Activated naive CD8-positive, alpha-beta T cell treated with anti-CD3 and anti-CD28 coated beads, Interleukin-2, amount 10 ng/mL, durations not matched to agents 7 days and 5 days (primary cell): ENCODE results near the gene IQSEC3. TPM values are rescaled to one million over a fixed set of nuclear protein-coding genes. Genes with fewer than 3 reads are reported as not detected.
A peak's percentile ranks its signal among the peaks of the same experiment; 100 is the strongest.
"Not testable (repeated sequence)": the region's sequence is repeated elsewhere in the genome, so short reads cannot be mapped to it uniquely, and the experiment has no call there.

Source experiments
- ATAC-seq: fragments of 150-1000 bp; cut with Tn5 transposase; one replicate; pipeline ENCODE4 v1.10.0; 2021; ENCODE audit warnings: low read depth, moderate library complexity
- POLR2A ChIA-PET: fragments of 350-600 bp; sonication (Branson Sonifier 250); formaldehyde crosslinking; loops from one replicate; lab custom pipeline; 2021; ENCODE audit warnings: antibody characterized with exemption; lab: Charles Lee
- DNase-seq: peaks from one replicate; pipeline ENCODE4 v3.0.0; 2021
- H3K27ac Mint-ChIP-seq: one replicate; pipeline ENCODE4 v1.8.0; 2022; ENCODE audit warnings: mild to moderate bottlenecking, mixed read lengths
- H3K27me3 Mint-ChIP-seq: one replicate; pipeline ENCODE4 v1.8.0; 2022; ENCODE audit warnings: mild to moderate bottlenecking, moderate library complexity, mixed read lengths
- H3K36me3 Mint-ChIP-seq: one replicate; pipeline ENCODE4 v1.8.0; 2021; ENCODE audit warnings: mild to moderate bottlenecking, mixed read lengths
- H3K4me1 Mint-ChIP-seq: one replicate; pipeline ENCODE4 v1.8.0; 2021; ENCODE audit warnings: mixed read lengths
- H3K4me3 Mint-ChIP-seq: one replicate; pipeline ENCODE4 v1.8.0; 2022; ENCODE audit warnings: mild to moderate bottlenecking, moderate library complexity, mixed read lengths
- H3K9me3 Mint-ChIP-seq: one replicate; pipeline ENCODE4 v1.8.0; 2021; ENCODE audit warnings: mixed read lengths
- total RNA-seq, 2 experiments: library from RNA; stranded (reverse); gene quantifications; one replicate each; pipeline ENCODE4 v1.2.3, GENCODE V29; 2021

IQSEC3 gene
- total RNA-seq, 2 experiments from 2014 or later: 7.3 to 8.0 TPM

DNA sequence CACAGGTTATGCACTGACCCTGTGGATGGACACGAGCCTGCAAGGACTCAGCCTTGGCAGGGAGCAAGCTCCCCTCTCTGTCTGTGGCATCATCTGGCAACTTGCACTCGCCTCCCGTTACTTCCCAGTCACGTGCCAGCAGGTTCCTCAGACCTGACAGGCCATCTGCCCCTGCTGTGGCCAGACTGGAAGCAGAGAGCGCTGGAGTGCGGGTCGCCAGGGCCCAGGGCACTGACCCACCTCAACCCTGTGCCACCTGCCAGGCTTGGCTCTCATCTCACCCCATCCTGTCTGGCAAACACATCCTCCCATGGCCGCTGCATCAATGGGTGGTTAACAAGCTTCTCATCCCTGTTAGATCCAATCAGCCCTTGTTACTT, 119.0 kb downstream of the IQSEC3 start:
- POLR2A ChIA-PET: no interaction called here
- H3K27ac Mint-ChIP-seq: no peak overlapping the region
- H3K4me3 Mint-ChIP-seq: no peak overlapping the region
- DNase-seq: no peak
- peaks cover 11% of the 10 kb centered on the region for H3K27me3 Mint-ChIP-seq
- H3K4me1 Mint-ChIP-seq: peaks cover 5% of the 10 kb centered on the region
- no peaks in the 10 kb centered on the region for H3K9me3 Mint-ChIP-seq
- ATAC-seq: no peak
- no peaks in the 10 kb centered on the region for H3K36me3 Mint-ChIP-seq

DNA sequence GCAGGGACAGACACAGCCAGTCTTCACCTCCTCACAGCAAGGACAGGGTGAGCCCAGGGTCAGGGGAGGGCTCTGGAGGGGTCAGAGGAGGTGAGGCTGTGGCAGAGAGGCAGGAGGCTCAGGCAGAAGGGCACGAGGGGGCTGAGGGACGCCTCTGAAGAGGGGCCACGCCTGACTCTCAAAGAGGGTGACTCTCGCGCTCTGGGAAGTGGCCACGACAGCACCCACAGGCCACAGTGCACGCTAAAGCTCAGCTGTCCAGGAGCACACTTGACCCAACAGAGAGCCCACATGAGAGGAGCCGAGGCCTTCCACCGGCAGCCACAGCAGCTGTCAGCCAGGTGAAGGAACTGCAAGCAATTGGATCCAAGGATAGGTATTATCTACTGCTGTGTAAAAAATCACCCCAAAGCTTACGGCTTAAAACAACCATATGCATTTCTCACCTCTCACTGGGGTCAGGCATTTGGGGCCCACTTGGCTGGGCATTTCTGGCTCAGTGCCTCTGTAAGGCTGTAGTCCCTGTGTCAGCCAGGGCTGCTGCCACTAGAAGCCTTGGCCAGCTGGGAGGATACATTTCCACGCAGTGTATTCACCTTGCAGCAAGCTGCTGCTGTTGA, 119.5 kb downstream of the IQSEC3 start:
- Mint-ChIP-seq H3K9me3 (no peaks in the 10 kb centered on the region), H3K27ac (no peak overlapping the region), H3K36me3 (no peaks in the 10 kb centered on the region), H3K4me1 (peaks cover 3% of the 10 kb centered on the region), H3K4me3 (no peak overlapping the region), H3K27me3 (peaks cover 11% of the 10 kb centered on the region)
- DNase-seq (no peak), ATAC-seq (no peak)
- POLR2A ChIA-PET: no interaction called here

DNA sequence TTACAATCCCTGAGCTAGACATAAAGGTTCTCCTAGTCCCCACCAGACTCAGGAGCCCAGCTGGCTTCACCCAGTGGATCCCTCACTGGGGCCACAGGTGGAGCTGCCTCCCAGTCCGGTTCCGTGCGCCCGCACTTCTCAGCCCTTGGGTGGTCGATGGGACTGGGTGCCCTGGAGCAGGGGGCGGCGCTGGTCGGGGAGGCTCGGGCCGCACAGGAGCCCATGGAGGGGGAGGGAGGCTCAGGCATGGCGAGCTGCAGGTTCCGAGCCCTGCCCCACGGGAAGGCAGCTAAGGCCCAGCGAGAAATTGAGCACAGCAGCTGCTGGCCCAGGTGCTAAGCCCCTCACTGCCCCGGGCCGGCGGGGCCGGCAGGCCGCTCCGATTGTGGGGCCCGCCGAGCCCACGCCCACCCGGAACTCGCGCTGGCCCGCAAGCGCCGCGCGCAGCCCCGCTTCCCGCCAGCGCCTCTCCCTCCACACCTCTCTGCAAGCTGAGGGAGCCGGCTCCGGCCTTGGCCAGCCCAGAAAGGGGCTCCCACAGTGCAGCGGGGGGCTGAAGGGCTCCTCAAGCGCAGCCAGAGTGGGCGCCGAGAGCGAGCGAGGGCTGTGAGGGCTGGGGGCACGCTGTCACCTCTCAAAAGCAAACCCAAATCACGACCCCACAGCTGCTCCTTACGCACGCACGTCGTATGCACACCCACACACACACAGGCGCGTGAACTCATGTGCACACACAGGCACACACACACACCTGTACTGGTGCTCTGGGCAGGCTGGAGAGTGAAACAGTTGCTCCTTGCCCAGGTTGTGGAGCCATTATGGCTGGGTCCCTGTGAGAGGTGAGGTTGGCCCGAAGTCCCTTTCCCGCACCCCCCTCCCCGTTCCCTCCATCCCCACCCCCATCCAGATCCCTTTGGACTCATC, 121.7 kb downstream of the IQSEC3 start:
- H3K27me3 Mint-ChIP-seq, H3K4me1 Mint-ChIP-seq, H3K9me3 Mint-ChIP-seq, POLR2A ChIA-PET, H3K36me3 Mint-ChIP-seq, DNase-seq, H3K27ac Mint-ChIP-seq: not testable (repeated sequence)
- peak; percentile 9 for ATAC-seq
- peak overlapping the region; percentile 79 for H3K4me3 Mint-ChIP-seq

DNA sequence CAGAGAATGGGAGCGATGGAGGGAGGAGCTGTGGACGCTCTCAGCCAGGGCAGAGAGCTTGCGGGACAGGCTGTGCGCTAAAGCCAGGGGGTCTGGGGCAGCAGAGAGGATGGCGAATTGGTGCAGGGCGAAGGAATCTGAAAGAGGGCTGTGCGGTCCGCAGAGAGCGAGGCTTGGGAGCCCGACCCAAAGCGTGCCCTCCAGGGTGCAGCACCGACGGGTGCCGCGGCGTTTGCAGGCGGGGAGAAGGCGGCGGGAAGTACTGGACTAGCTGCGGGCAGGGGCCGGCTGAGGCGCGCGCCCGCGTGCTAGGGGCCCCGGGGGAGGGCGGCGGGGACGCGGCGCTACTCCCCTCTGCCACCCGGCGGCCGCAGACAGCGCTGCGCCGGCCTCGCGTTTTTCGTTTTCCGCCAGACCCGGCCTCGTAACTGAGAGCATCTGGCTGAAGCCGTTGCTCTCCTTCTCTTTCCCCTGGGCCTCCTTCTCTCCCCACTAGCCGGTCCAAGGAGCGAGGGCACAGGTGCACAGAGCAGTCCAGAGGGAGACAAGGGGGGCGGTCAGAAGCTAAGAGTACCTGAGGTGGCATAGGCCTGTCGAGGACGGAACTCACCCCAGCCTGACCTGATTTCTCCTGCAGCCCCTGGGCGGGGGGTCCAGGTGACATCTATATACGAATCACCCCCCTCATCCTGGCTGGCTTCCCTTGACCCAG, 122.5 kb downstream of the IQSEC3 start:
- Mint-ChIP-seq H3K4me1 (peaks cover 3% of the 10 kb centered on the region), H3K27me3 (peaks cover 4% of the 10 kb centered on the region), H3K36me3 (no peaks in the 10 kb centered on the region), H3K9me3 (no peaks in the 10 kb centered on the region), H3K4me3 (peak overlapping the region; percentile 79), H3K27ac (no peak overlapping the region)
- peak; percentile 88 for ATAC-seq
- POLR2A ChIA-PET: no interaction called here
- peak; percentile 72 for DNase-seq

DNA sequence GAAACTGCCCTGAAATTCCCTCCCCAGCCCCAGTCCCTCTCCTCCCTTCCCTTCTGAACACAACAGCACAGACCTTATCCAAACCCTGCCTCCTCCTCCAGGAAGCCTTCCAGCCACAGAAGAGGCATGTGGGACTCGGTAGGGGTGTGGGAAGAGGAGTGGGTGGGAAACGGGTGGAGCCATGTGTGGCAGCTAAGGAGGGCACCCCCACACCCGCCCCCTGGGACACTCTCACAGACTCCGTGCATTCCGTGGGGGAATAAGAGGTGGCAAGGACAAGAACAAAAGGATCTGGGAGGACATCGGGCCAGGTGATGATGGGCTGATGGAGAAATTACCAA, 123.0 kb downstream of the IQSEC3 start:
- Mint-ChIP-seq H3K9me3 (no peaks in the 10 kb centered on the region), H3K27ac (no peak overlapping the region), H3K36me3 (no peaks in the 10 kb centered on the region), H3K4me3 (no peak overlapping the region), H3K4me1 (peaks cover 3% of the 10 kb centered on the region), H3K27me3 (peaks cover 4% of the 10 kb centered on the region)
- ATAC-seq: no peak
- POLR2A ChIA-PET: no interaction called here
- no peak for DNase-seq

DNA sequence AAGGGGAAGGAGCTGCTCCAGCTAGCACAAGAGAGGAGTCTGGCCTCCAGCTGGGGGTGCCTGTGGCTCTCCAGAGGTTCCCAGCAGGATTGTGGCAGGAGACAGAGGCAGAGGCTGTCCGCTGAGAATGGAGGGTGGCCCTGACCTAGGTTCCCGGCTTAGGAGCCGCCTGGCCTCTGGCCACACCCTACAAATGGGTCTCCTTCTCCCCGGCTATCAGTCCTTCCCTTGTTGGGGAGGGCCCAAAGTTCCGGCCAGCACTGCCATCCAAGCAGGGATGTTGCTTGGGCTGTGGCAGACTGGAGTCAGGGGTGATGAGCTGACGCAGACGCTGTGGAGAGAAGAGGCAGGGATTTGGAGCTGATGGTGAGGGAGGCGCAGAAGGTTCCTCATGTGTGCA, 124.3 kb downstream of the IQSEC3 start:
- Mint-ChIP-seq H3K27ac (no peak overlapping the region), H3K4me1 (peaks cover 1% of the 10 kb centered on the region), H3K9me3 (no peaks in the 10 kb centered on the region), H3K36me3 (no peaks in the 10 kb centered on the region), H3K27me3 (peaks cover 4% of the 10 kb centered on the region), H3K4me3 (no peak overlapping the region)
- POLR2A ChIA-PET: no interaction called here
- ATAC-seq (no peak), DNase-seq (no peak)

DNA sequence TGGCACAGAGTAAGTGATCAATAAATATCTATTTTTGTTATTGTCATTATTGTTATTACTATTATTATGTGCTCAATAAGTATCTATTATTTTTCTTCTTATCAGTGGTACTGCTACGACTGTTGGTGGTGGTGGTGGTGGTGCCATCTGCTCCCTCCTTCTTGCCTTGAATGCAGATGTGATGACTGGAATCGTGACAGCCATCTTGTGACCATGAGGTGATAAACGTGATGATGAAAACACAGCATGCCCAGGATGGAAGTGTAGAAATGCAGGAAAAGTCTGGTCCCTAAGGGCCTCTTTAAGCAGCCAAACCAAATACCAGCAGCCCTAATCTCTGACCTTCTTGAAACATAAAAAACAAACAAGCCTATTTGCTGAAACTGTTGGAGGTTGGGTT, 125.0 kb downstream of the IQSEC3 start:
- POLR2A ChIA-PET: no interaction called here
- Mint-ChIP-seq H3K4me3 (no peak overlapping the region), H3K4me1 (peaks cover 1% of the 10 kb centered on the region), H3K9me3 (no peaks in the 10 kb centered on the region), H3K36me3 (no peaks in the 10 kb centered on the region), H3K27me3 (peaks cover 4% of the 10 kb centered on the region), H3K27ac (no peak overlapping the region)
- ATAC-seq (no peak), DNase-seq (no peak)

DNA sequence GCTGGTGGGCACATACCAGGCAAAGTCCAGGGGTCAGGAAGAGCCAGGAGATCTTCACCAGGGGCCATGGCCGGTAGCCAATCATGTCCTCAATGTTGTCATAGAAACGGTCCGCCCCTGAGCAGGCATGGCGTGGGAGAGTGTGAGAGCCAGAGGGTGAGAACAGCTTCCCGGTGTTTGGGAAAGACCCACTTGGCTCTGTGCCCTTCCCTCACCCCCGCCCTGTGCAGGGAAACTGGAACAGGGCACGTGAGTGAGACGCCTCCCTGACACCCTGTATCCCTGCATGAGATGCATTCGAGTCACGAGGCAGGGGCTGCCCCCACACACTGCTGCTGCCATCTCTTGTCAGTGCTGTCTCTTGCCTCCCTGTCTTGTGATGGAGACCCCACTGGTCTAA, 126.7 kb downstream of the IQSEC3 start:
- no peak for DNase-seq
- ATAC-seq: no peak
- H3K9me3 Mint-ChIP-seq: no peaks in the 10 kb centered on the region
- peaks cover 1% of the 10 kb centered on the region for H3K4me1 Mint-ChIP-seq
- POLR2A ChIA-PET: no interaction called here
- no peaks in the 10 kb centered on the region for H3K36me3 Mint-ChIP-seq
- peaks cover 4% of the 10 kb centered on the region for H3K27me3 Mint-ChIP-seq
- no peak overlapping the region for H3K4me3 Mint-ChIP-seq
- no peak overlapping the region for H3K27ac Mint-ChIP-seq

DNA sequence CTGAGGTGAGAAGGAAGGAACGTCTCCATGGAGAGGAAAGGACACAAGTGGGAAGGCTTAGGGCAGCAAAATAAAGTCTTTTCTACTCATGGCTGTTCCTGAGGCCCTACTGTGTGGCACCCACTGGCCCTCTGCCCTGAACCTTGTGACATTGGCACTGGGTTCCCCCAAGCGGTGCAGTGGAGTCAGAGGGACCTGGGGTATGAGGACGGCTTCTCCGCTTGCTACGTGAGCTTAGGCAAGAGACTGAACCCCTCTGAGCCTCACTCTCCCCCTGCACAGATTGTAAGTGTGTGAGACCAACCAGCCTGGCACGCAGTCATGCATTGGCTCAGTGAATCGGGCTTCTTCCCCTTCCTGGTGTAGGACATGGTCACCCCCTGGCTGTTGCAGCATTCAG, 127.7 kb downstream of the IQSEC3 start:
- POLR2A ChIA-PET: no interaction called here
- Mint-ChIP-seq H3K36me3 (no peaks in the 10 kb centered on the region), H3K4me1 (no peaks in the 10 kb centered on the region), H3K27me3 (peaks cover 6% of the 10 kb centered on the region), H3K27ac (no peak overlapping the region), H3K4me3 (no peak overlapping the region), H3K9me3 (no peaks in the 10 kb centered on the region)
- ATAC-seq (no peak), DNase-seq (no peak)

DNA sequence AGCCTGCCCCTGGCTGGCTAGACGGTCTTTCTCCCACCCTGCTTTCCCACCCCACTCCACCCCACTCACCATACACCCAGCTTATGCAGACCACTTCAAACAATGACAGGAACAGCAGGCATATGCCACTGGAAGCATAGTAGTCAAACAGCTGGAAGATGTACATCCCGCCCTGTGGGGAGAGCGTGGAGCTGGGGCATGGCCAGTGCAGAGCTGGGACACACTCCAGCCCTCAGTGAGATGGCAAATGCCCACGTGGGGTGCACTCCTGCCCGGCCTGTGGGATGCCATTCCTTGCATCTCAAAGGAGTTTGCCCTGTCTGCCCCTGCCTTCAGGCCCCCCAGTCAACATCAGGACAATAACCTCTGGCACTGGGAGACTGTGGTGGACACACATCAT, 128.6 kb downstream of the IQSEC3 start:
- Mint-ChIP-seq H3K27ac (no peak overlapping the region), H3K9me3 (no peaks in the 10 kb centered on the region), H3K36me3 (no peaks in the 10 kb centered on the region), H3K27me3 (peaks cover 5% of the 10 kb centered on the region), H3K4me3 (no peak overlapping the region), H3K4me1 (no peaks in the 10 kb centered on the region)
- DNase-seq (no peak), ATAC-seq (no peak)
- POLR2A ChIA-PET: no interaction called here

DNA sequence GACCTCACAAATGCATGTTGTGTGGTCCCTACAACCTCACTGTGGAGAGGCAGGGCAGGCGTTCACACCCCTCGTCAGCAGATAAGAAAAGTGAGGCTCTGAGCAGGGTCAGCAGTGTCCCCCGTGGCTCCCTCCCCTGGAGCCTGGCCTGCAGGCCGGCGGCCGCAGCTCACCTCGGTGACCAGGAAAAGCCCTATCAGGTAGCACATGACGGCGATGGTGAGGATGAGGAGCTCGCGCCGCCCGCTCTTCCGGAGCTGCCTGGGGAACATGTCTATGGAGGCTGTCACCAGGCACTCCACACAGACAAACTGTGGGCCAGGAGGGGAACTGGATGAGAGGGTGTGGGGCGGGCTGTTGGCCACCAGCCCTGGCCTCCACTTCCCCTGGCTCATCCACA, 129.4 kb downstream of the IQSEC3 start:
- H3K27me3 Mint-ChIP-seq: peaks cover 6% of the 10 kb centered on the region
- ATAC-seq (no peak), DNase-seq (no peak)
- no peak overlapping the region for H3K4me3 Mint-ChIP-seq
- H3K9me3 Mint-ChIP-seq: no peaks in the 10 kb centered on the region
- POLR2A ChIA-PET: no interaction called here
- no peak overlapping the region for H3K27ac Mint-ChIP-seq
- H3K36me3 Mint-ChIP-seq: no peaks in the 10 kb centered on the region
- no peaks in the 10 kb centered on the region for H3K4me1 Mint-ChIP-seq

DNA sequence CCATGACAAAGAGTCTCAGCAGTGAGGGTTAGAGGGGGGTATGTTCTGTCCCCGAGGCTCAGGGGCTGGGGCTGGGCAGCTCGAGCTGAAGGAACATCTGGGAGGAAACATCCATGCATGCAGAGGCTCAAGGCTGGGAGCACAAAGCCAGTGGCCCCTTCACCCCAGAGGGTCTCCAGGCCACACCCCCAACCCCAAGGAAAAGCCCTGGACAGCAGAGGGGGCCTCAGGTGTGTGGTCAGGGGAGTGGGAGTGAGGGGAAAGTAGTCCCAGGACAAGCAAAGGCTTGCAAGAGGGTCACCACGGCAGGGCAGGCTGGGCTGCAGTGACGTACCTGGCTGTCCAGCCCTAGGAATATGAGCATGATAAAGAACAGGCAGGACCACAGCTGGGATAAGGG, 129.9 kb downstream of the IQSEC3 start:
- peaks cover 11% of the 10 kb centered on the region for H3K27me3 Mint-ChIP-seq
- no peak for ATAC-seq

DNA sequence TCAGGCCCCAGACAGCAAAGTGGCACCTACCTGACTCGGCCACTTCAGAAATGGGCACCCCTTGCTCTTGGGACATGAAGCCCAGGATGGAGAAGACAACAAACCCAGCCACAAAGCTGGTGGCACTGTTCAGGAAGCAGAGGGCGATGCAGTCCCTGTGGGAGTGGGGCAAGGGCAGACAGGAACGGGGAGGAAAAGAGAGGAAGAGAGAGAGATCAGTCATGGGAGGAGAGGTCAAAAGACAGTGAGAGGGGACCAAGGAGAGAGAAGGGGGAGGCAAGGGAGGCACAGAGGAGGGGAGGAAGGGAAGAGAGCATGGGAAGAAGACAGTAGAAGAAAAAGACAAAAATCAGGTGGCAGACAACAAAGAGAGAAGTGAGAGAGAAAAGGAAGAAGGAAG, 130.8 kb downstream of the IQSEC3 start:
- Mint-ChIP-seq H3K36me3 (no peaks in the 10 kb centered on the region), H3K9me3 (no peaks in the 10 kb centered on the region), H3K4me1 (no peaks in the 10 kb centered on the region), H3K27ac (no peak overlapping the region), H3K4me3 (no peak overlapping the region), H3K27me3 (peaks cover 16% of the 10 kb centered on the region)
- no peak for DNase-seq
- POLR2A ChIA-PET: no interaction called here
- ATAC-seq: no peak

More for the DNA sequence above, 129.9 kb downstream of the IQSEC3 start:
- Mint-ChIP-seq H3K36me3 (no peaks in the 10 kb centered on the region), H3K4me1 (no peaks in the 10 kb centered on the region), H3K9me3 (no peaks in the 10 kb centered on the region), H3K4me3 (no peak overlapping the region), H3K27ac (no peak overlapping the region)
- POLR2A ChIA-PET: no interaction called here
- no peak for DNase-seq
